NCI-H1436 (cell line): ENCODE data around the gene CACHD1.
"Not testable (repeated sequence)": the region's sequence is repeated elsewhere in the genome, so short reads cannot be mapped to it uniquely, and the experiment has no call there.

ENCODE experiments used
- DNase-seq: peaks from one replicate; lab custom pipeline; 2025; lab: John Stamatoyannopoulos, UW

Gene CACHD1

GRCh38 chr1:64594446-64594845 is 124.5 kb downstream of the CACHD1 start:
- DNase-seq: no peak

GRCh38 chr1:64595871-64596515 is 126.1 kb downstream of the CACHD1 start:
- DNase-seq: no peak

- DNase-seq: no peak
These were observed 127.2 kb downstream of the CACHD1 start for GRCh38 chr1:64597113-64597512.

- no peak for DNase-seq
These were observed 128.2 kb downstream of the CACHD1 start for GRCh38 chr1:64598100-64598571.

GRCh38 chr1:64599242-64599641 is 129.3 kb downstream of the CACHD1 start:
- DNase-seq: no peak

GRCh38 chr1:64601207-64601606 is 131.3 kb downstream of the CACHD1 start:
- DNase-seq: no peak

- DNase-seq: no peak
These were observed 138.2 kb downstream of the CACHD1 start for GRCh38 chr1:64608005-64608650.

GRCh38 chr1:64608651-64609048 is 138.7 kb downstream of the CACHD1 start:
- no peak for DNase-seq

GRCh38 chr1:64610950-64611349 is 141.0 kb downstream of the CACHD1 start:
- DNase-seq: not testable (repeated sequence)

GRCh38 chr1:64616039-64616438 is 146.1 kb downstream of the CACHD1 start:
- no peak for DNase-seq

GRCh38 chr1:64623750-64624191 is 153.8 kb downstream of the CACHD1 start:
- no peak for DNase-seq

- no peak for DNase-seq
These were observed 154.3 kb downstream of the CACHD1 start for GRCh38 chr1:64624218-64624713.

GRCh38 chr1:64624808-64625207 is 154.9 kb downstream of the CACHD1 start:
- no peak for DNase-seq

GRCh38 chr1:64630611-64631010 is 160.7 kb downstream of the CACHD1 start:
- no peak for DNase-seq

GRCh38 chr1:64631346-64632034 is 161.6 kb downstream of the CACHD1 start:
- DNase-seq: no peak

GRCh38 chr1:64632936-64633335 is 163.0 kb downstream of the CACHD1 start:
- DNase-seq: no peak

GRCh38 chr1:64645735-64646134 is 175.8 kb downstream of the CACHD1 start:
- DNase-seq: no peak

GRCh38 chr1:64650411-64650810 is 180.5 kb downstream of the CACHD1 start:
- DNase-seq: no peak

- no peak for DNase-seq
These were observed 181.9 kb downstream of the CACHD1 start for GRCh38 chr1:64651841-64652240.

- DNase-seq: no peak
These were observed 183.5 kb downstream of the CACHD1 start for GRCh38 chr1:64653466-64653865.

GRCh38 chr1:64654519-64655341 is 184.8 kb downstream of the CACHD1 start:
- no peak for DNase-seq

- DNase-seq: no peak
These were observed 185.9 kb downstream of the CACHD1 start for GRCh38 chr1:64655861-64656260.
